Measurements from ENCODE around the gene POLR2A. TPM values are rescaled to one million over a fixed set of nuclear protein-coding genes. Genes with fewer than 3 reads are reported as not detected.
A peak's percentile ranks its signal among the peaks of the same experiment; 100 is the strongest.

POLR2A gene
- polyA plus RNA-seq, 6 donors from 2014 or later: 13.6 to 88.9 (median 47.1) TPM

DNA sequence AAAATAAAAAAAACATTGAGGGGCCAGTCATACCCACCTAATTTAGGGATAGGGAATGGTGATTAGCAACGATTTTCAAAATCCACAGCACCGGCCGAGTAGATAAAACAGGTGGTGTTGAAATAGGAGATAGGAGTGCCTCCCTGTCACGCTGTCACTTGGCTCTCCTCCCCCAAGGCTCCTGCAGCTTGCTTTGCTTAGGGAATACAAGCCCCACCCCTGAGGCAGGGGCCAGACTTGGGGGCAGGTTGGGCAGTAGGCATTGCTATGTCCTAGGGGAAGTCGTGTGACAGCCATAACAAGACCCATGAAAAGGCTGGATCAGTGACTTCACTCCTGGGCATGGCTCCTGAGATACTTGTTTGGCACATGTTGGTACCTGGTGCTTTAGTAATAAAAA lies 25.8 kb downstream of the POLR2A start:
- H3K27ac Mint-ChIP-seq: peak overlapping the region in 1 of 6 donors; percentile 74
- H3K36me3 Mint-ChIP-seq: peaks cover 13 to 33% of the 10 kb centered on the region in 2 donors
- no peaks in the 10 kb centered on the region for H3K4me1 Mint-ChIP-seq
- ATAC-seq (ENCODE audit: low read depth in 2 of 2) (no peak), DNase-seq (no peak)
- H3K4me3 Mint-ChIP-seq: no peak overlapping the region
- H3K27me3 Mint-ChIP-seq: no peaks in the 10 kb centered on the region
- no peaks in the 10 kb centered on the region for H3K9me3 Mint-ChIP-seq

- Mint-ChIP-seq H3K27me3 (no peaks in the 10 kb centered on the region), H3K27ac (peak overlapping the region in 4 of 6 donors; percentile 39 to 75 (median 54)), H3K9me3 (no peaks in the 10 kb centered on the region), H3K36me3 (peaks cover 13 to 33% of the 10 kb centered on the region in 2 donors), H3K4me3 (peak overlapping the region in 1 of 8 donors; percentile 12), H3K4me1 (no peaks in the 10 kb centered on the region)
- ATAC-seq (ENCODE audit: low read depth in 2 of 2) (no peak), DNase-seq (no peak)
Observed at GRCh38 chr17:7511108-7511507, 26.9 kb downstream of the POLR2A start.

- H3K4me3 Mint-ChIP-seq: no peak overlapping the region
- H3K27me3 Mint-ChIP-seq: no peaks in the 10 kb centered on the region
- DNase-seq (no peak), ATAC-seq (ENCODE audit: low read depth in 2 of 2) (no peak)
- H3K4me1 Mint-ChIP-seq: no peaks in the 10 kb centered on the region
- peaks cover 13 to 33% of the 10 kb centered on the region in 2 donors for H3K36me3 Mint-ChIP-seq
- no peaks in the 10 kb centered on the region for H3K9me3 Mint-ChIP-seq
- H3K27ac Mint-ChIP-seq: peak overlapping the region in 1 of 6 donors; percentile 39
Observed at GRCh38 chr17:7512105-7512504, 27.9 kb downstream of the POLR2A start.

- H3K27ac Mint-ChIP-seq: peak overlapping the region in 2 of 6 donors; percentile 39 to 67
- no peak for DNase-seq
- H3K4me3 Mint-ChIP-seq: no peak overlapping the region
- no peaks in the 10 kb centered on the region for H3K4me1 Mint-ChIP-seq
- no peaks in the 10 kb centered on the region for H3K27me3 Mint-ChIP-seq
- ATAC-seq (ENCODE audit: low read depth in 2 of 2): no peak
- peaks cover 13 to 33% of the 10 kb centered on the region in 2 donors for H3K36me3 Mint-ChIP-seq
- no peaks in the 10 kb centered on the region for H3K9me3 Mint-ChIP-seq
Observed at GRCh38 chr17:7512824-7513540, 28.8 kb downstream of the POLR2A start.

GRCh38 chr17:7513850-7514419 lies 29.8 kb downstream of the POLR2A start:
- H3K4me1 Mint-ChIP-seq: no peaks in the 10 kb centered on the region
- H3K36me3 Mint-ChIP-seq: peaks cover 13 to 33% of the 10 kb centered on the region in 2 donors
- no peak for ATAC-seq (ENCODE audit: low read depth in 2 of 2)
- H3K27ac Mint-ChIP-seq: peak overlapping the region in 2 of 6 donors; percentile 39 to 78
- H3K27me3 Mint-ChIP-seq: no peaks in the 10 kb centered on the region
- H3K9me3 Mint-ChIP-seq: no peaks in the 10 kb centered on the region
- H3K4me3 Mint-ChIP-seq: no peak overlapping the region
- no peak for DNase-seq

- Mint-ChIP-seq H3K27ac (peak overlapping the region in 4 of 6 donors; percentile 18 to 74 (median 58)), H3K4me3 (no peak overlapping the region), H3K4me1 (no peaks in the 10 kb centered on the region), H3K27me3 (no peaks in the 10 kb centered on the region), H3K36me3 (peaks cover 8 to 26% of the 10 kb centered on the region in 2 donors), H3K9me3 (no peaks in the 10 kb centered on the region)
- DNase-seq (no peak), ATAC-seq (ENCODE audit: low read depth in 2 of 2) (no peak)
Observed at GRCh38 chr17:7515911-7516610, 31.9 kb downstream of the POLR2A start.

GRCh38 chr17:7523033-7523432 lies 38.9 kb downstream of the POLR2A start:
- Mint-ChIP-seq H3K36me3 (no peaks in the 10 kb centered on the region), H3K27ac (peak overlapping the region in 2 of 6 donors; percentile 53 to 58), H3K4me1 (peaks cover 2 to 7% (median 5%) of the 10 kb centered on the region in 3 donors), H3K27me3 (no peaks in the 10 kb centered on the region), H3K9me3 (peaks cover 0 to 12% (median 2%) of the 10 kb centered on the region in 7 donors), H3K4me3 (peak overlapping the region in 2 of 8 donors; percentile 8 to 45)
- ATAC-seq (ENCODE audit: low read depth in 2 of 2) (peak; percentile 46 to 64), DNase-seq (peak; percentile 27)

DNA sequence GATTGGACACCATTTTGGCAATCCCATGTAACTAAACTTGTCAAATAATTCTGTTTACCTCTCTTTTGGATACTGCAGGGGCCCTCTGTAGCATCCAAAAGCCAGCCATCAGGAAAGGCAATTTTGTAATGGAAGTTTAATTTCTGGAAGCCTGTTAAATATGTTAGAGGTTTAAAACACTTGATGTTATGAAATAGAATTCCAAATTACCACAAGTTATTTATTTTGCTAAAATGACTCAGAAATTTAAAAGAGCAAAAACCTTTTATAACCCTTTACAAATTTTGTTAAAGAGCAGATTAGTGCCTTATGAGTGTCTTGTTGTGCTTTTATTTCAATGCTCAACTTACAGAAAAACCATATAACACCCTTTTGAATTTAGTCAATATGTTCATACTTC lies 44.7 kb downstream of the POLR2A start:
- no peaks in the 10 kb centered on the region for H3K27me3 Mint-ChIP-seq
- peaks cover 0 to 33% (median 20%) of the 10 kb centered on the region in 7 donors for H3K9me3 Mint-ChIP-seq
- peaks cover 0 to 8% of the 10 kb centered on the region in 2 donors for H3K36me3 Mint-ChIP-seq
- ATAC-seq (ENCODE audit: low read depth in 2 of 2) (no peak), DNase-seq (no peak)
- no peak overlapping the region for H3K27ac Mint-ChIP-seq
- no peaks in the 10 kb centered on the region for H3K4me1 Mint-ChIP-seq
- no peak overlapping the region for H3K4me3 Mint-ChIP-seq

GRCh38 chr17:7530023-7530900 lies 46.1 kb downstream of the POLR2A start:
- ATAC-seq (ENCODE audit: low read depth in 2 of 2) (no peak), DNase-seq (no peak)
- Mint-ChIP-seq H3K4me3 (no peak overlapping the region), H3K27me3 (peaks cover 0 to 3% (median 0%) of the 10 kb centered on the region in 3 donors), H3K36me3 (peaks cover 0 to 8% of the 10 kb centered on the region in 2 donors), H3K27ac (no peak overlapping the region), H3K9me3 (peaks cover 0 to 33% (median 22%) of the 10 kb centered on the region in 7 donors), H3K4me1 (no peaks in the 10 kb centered on the region)

GRCh38 chr17:7538050-7538449 lies 53.9 kb downstream of the POLR2A start:
- Mint-ChIP-seq H3K27me3 (peaks cover 0 to 7% (median 3%) of the 10 kb centered on the region in 3 donors), H3K36me3 (no peaks in the 10 kb centered on the region), H3K4me1 (peaks cover 0 to 2% (median 0%) of the 10 kb centered on the region in 3 donors), H3K27ac (no peak overlapping the region), H3K4me3 (no peak overlapping the region), H3K9me3 (peaks cover 0 to 3% (median 0%) of the 10 kb centered on the region in 7 donors)
- DNase-seq: no peak
- no peak for ATAC-seq (ENCODE audit: low read depth in 2 of 2)

DNA sequence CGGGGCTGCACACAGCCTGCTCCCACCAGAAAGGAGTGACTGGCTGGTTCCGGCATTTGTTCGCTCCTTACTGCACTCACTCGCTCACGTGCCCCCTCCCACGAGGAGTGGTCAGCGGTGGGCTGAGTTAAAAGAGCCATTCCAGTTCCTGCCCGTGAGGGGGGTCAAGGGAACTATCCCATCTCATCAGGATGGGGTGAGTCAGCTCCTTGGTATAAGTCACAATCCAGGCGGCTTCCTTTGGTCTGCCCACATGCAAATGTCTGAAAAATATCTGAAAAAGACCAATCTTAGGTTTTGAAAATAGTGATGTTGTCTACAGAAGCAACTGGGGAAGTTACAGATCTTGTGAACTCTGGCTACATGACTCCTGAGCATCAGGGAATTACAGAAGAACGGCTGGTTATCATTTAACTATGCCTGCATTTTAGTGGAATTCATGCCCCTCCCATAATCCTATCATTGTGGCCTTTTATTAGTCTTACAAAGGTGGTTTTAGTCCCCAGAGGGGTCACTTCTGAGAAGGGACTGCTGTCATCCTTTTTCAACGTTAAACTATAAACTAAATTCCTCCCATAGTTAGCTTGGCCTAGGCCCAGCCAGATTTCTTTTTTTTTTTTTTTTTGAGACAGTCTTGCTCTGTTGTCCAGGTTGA lies 54.9 kb downstream of the POLR2A start:
- no peak for ATAC-seq (ENCODE audit: low read depth in 2 of 2)
- no peak for DNase-seq
- peaks cover 0 to 2% (median 0%) of the 10 kb centered on the region in 3 donors for H3K4me1 Mint-ChIP-seq
- no peak overlapping the region for H3K27ac Mint-ChIP-seq
- H3K4me3 Mint-ChIP-seq: no peak overlapping the region
- no peaks in the 10 kb centered on the region for H3K36me3 Mint-ChIP-seq
- peaks cover 0 to 3% (median 0%) of the 10 kb centered on the region in 7 donors for H3K9me3 Mint-ChIP-seq
- H3K27me3 Mint-ChIP-seq: peaks cover 0 to 7% (median 3%) of the 10 kb centered on the region in 3 donors

GRCh38 chr17:7541074-7541621 lies 57.0 kb downstream of the POLR2A start:
- Mint-ChIP-seq H3K4me3 (no peak overlapping the region), H3K9me3 (peaks cover 0 to 3% (median 0%) of the 10 kb centered on the region in 7 donors), H3K27ac (no peak overlapping the region), H3K36me3 (no peaks in the 10 kb centered on the region), H3K27me3 (peaks cover 0 to 7% (median 0%) of the 10 kb centered on the region in 3 donors), H3K4me1 (peaks cover 0 to 2% (median 0%) of the 10 kb centered on the region in 3 donors)
- ATAC-seq (ENCODE audit: low read depth in 2 of 2): no peak
- no peak for DNase-seq

All from naive B cell (primary cell).